ENCODE results near the gene EPHB3. TPM values are rescaled to one million over a fixed set of nuclear protein-coding genes. Genes with fewer than 3 reads are reported as not detected.

EPHB3 gene
- total RNA-seq, 1 donor from 2014 or later: 0.92 TPM

- no peak for TF ChIP-seq CTCF (conservative IDR thresholded peaks at IDR 0.05; ENCODE audit: low read depth, low read length)
- no peak overlapping the region for H3K4me3 ChIP-seq (ENCODE audit: low read depth, low read length)
These were observed 17.1 kb upstream of the EPHB3 start for GRCh38 chr3:184544513-184544861.

GRCh38 chr3:184545769-184546168, 15.8 kb upstream of the EPHB3 start:
- DNase-seq (ENCODE audit: low read depth): no peak
- no peak for TF ChIP-seq CTCF (conservative IDR thresholded peaks at IDR 0.05; ENCODE audit: low read depth, low read length)
- no peak overlapping the region for H3K4me3 ChIP-seq (ENCODE audit: low read depth, low read length)

More at GRCh38 chr3:184544513-184544861, 17.1 kb upstream of the EPHB3 start:
- no peak for DNase-seq (ENCODE audit: low read depth)

DNA sequence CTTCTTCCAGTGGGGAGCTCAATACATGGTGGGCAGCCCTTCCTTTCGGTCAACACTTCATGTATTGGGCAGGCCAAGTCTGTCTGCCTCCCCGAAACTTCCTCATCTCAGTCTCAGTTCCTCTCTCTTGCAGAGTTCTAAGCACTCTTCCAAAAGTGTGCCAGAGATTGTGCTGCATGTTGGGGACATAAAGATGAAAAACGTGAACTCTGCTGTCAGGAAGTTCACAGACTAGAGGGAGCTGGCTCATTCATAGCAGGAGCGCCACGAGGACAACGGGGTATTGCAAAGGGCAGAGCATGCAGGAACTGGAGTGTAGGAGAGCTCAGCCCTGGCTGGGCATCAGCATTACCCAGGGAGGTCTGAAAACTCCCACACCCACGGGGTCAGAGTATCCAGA, 15.3 kb upstream of the EPHB3 start:
- no peak for DNase-seq (ENCODE audit: low read depth)
- H3K4me3 ChIP-seq (ENCODE audit: low read depth, low read length): no peak overlapping the region
- TF ChIP-seq CTCF (conservative IDR thresholded peaks at IDR 0.05; ENCODE audit: low read depth, low read length): no peak

DNA sequence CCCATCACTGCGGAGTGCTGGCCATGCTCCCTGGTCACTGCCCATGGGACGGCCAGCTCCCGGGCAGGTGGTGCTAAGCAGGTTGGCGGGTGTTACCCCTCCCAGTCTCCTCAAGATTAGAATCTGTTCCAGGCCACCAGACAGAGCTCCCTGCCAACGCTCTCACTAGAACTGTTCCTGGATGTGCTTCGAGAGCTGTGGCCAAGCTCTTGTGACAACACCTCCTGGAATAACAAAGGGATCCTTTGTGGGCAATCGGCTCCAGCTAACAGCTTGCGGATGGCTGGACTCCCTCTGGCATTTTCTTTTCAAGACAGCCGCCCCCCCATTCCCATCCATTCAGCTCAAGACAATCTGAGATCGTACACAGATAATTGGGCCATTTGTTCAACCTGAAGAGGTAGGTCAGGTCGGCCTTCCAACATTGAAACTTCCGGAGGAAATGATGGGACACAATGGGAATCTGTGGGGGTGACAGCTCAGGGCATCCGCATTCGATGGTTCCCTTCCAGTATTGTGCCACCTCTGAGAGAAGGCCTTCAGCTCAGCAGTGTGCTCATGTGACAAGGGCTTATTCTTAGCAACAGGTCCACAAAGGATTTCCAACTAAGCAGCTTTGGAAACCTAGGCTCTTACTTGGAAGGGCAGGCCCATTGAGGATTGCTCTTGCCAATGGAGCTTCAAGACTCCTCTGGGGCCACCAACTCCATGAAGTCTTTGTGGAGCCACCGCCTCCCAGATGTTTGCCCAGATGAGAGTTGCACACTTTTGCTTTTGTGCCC, 11.6 kb upstream of the EPHB3 start:
- TF ChIP-seq CTCF (conservative IDR thresholded peaks at IDR 0.05; ENCODE audit: low read depth, low read length): no peak
- DNase-seq (ENCODE audit: low read depth): no peak
- no peak overlapping the region for H3K4me3 ChIP-seq (ENCODE audit: low read depth, low read length)

DNA sequence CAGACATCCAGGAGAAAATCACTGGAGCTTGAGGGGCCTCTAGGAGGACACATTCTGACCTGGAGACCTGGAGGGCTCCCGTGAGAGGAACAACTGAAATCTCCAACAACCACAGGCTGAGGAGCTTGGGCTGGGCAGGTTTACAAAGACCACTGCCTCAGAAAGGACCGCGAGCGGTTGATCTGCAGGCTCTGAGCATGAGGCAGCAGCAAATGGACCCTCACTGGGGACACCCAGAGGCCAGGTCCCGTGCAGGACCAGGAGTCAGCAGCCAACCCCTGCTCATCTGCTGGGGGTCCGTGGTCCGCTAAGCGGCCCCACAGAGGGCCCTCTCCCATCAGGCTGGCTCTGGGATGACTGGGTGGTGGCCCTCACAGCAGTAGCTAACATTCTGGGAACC, 10.5 kb upstream of the EPHB3 start:
- TF ChIP-seq CTCF (conservative IDR thresholded peaks at IDR 0.05; ENCODE audit: low read depth, low read length): no peak
- DNase-seq (ENCODE audit: low read depth): no peak
- no peak overlapping the region for H3K4me3 ChIP-seq (ENCODE audit: low read depth, low read length)

- H3K4me3 ChIP-seq (ENCODE audit: low read depth, low read length): no peak overlapping the region
- DNase-seq (ENCODE audit: low read depth): no peak
- TF ChIP-seq CTCF (conservative IDR thresholded peaks at IDR 0.05; ENCODE audit: low read depth, low read length): no peak
These were observed 9.8 kb upstream of the EPHB3 start for GRCh38 chr3:184551614-184552256.

DNA sequence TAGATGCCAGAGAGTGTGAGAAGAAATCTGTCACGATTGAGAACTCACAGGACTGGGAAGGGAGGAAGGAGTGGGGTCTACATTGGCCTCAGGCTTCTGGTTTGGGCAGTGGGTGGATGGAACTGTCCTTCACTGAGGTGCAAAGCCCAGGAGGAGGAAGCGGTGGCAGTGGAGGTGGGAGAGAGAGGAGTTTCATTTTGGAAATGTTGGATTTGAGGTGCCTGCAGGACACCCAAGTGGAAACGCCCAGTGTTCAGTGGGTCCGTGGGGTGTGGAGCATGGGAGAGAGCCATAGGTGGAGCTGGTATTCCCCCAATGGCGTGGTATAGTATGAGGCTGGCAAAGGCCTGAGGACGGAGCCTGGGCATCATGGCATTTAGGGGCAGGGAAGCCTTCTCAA, 9.3 kb upstream of the EPHB3 start:
- H3K4me3 ChIP-seq (ENCODE audit: low read depth, low read length): no peak overlapping the region
- DNase-seq (ENCODE audit: low read depth): no peak
- TF ChIP-seq CTCF (conservative IDR thresholded peaks at IDR 0.05; ENCODE audit: low read depth, low read length): no peak
